ENCODE data around the gene LIAS. TPM values are rescaled to one million over a fixed set of nuclear protein-coding genes. Genes with fewer than 3 reads are reported as not detected.
"Not testable (repeated sequence)": the region's sequence is repeated elsewhere in the genome, so short reads cannot be mapped to it uniquely, and the experiment has no call there.

Gene LIAS
- polyA plus RNA-seq, 1 experiment = 5.1 TPM

DNA sequence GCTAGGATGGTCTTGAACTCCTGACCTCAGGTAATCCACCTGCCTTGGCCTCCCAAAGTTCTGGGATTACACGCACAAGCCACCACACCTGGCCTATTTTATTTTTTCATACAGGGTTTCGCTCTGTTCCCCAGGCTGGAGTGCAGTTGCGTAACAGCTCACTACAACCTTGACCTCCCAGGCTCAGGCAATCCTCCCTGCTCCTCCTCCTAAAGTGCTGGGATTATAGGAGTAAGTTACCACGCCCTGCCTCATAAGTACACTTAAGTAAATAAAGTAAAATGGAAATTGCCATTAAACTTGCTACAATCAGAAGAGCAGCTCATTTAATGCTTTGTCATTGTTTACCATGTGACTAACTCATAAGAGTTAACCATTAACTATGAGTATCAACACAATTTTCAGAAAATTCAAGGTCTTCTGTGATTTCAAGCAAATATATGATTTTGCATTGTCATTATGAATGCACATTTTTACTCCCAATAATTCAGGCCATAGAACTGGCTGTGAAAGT is 56.1 kb downstream of the LIAS start:
- POLR2A ChIA-PET = no interaction called here
- TF ChIP-seq, protein P1, sequence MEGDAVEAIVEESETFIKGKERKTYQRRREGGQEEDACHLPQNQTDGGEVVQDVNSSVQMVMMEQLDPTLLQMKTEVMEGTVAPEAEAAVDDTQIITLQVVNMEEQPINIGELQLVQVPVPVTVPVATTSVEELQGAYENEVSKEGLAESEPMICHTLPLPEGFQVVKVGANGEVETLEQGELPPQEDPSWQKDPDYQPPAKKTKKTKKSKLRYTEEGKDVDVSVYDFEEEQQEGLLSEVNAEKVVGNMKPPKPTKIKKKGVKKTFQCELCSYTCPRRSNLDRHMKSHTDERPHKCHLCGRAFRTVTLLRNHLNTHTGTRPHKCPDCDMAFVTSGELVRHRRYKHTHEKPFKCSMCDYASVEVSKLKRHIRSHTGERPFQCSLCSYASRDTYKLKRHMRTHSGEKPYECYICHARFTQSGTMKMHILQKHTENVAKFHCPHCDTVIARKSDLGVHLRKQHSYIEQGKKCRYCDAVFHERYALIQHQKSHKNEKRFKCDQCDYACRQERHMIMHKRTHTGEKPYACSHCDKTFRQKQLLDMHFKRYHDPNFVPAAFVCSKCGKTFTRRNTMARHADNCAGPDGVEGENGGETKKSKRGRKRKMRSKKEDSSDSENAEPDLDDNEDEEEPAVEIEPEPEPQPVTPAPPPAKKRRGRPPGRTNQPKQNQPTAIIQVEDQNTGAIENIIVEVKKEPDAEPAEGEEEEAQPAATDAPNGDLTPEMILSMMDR (IDR thresholded peaks at IDR 0.05; ENCODE audit: insufficient read depth, low read depth, low read length) = no peak
- H3K27me3 ChIP-seq (ENCODE audit: control insufficient read depth, insufficient read depth, low read length) = no peaks in the 10 kb centered on the region
- no peak overlapping the region for H3K4me3 ChIP-seq (ENCODE audit: low read depth, low read length)
- CTCF ChIA-PET = no interaction called here
- no peaks in the 10 kb centered on the region for H3K36me3 ChIP-seq (ENCODE audit: control insufficient read depth, insufficient read depth, low read length)
- DNase-seq (ENCODE audit: low read depth) = no peak

DNA sequence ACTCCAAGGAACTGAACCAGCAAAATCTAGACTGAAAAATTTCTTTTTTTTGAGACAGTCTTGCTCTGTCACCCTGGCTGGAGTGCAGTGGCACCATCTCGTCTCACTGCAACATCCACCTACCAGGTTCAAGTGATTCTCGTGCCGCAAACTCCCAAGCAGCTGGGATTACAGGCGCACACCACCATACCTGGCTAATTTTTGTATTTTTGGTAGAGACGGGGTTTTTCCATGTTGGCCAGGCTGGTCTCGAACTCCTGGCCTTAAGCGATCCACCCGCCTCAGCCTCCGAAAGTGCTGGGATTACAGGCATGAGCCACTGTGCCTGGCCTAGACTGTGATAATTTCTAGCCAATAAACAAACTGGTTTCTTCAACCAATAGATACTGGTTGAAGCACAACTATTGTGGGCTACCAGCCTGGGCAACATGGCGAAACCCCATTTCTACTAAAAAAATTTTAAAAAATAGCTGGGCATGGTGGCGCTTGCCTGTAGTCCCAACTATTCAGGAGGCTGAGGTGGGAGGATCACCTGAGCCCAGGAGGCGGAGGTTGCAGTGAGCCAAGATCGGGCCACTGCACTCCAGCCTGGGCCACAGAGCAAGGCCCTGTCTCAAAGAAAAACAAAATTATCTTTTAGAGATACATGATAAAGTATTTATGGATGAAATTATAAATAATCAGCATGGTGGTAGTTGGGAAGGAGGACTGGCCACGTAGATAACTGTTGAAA is 57.0 kb downstream of the LIAS start:
- POLR2A ChIA-PET; CTCF ChIA-PET; H3K36me3 ChIP-seq (ENCODE audit: control insufficient read depth, insufficient read depth, low read length): not testable (repeated sequence)

DNA sequence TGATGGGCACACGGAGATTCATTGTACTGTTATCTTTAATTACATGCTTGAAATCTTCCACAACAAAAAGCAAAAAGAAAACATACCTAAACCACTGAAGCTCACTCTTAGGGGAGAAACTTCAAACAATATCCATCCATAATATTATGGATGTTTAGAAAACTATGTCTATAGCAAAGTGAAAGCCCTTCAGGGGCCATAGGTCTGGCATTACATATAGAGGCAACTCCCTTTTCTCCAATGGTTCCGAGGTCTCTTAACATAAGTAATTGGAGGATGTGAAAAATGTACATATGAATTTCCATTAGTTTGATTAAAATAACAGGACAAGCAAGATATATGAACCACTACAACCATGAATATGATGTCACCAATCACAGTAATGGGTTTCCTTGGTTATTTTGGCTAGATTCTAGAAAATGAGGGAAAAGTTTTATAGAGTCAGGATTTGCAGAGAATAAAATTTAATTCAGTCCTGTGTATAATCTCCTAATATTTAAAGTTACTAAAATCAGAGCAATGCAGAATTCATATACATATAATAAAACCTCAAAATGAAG is 57.6 kb downstream of the LIAS start:
- TF ChIP-seq, protein P1 (IDR thresholded peaks at IDR 0.05; ENCODE audit: insufficient read depth, low read depth, low read length) = no peak
- H3K36me3 ChIP-seq (ENCODE audit: control insufficient read depth, insufficient read depth, low read length) = no peaks in the 10 kb centered on the region
- POLR2A ChIA-PET = no interaction called here
- CTCF ChIA-PET = interaction anchor here (0.6 kb wide), 1 partner anchor 142 kb away, joined by 3 read pairs; no protein-coding TSS in a partner anchor
- no peaks in the 10 kb centered on the region for H3K27me3 ChIP-seq (ENCODE audit: control insufficient read depth, insufficient read depth, low read length)
- DNase-seq (ENCODE audit: low read depth) = no peak
- no peak overlapping the region for H3K4me3 ChIP-seq (ENCODE audit: low read depth, low read length)

More for the DNA sequence above, 57.0 kb downstream of the LIAS start:
- not testable (repeated sequence) for DNase-seq (ENCODE audit: low read depth); H3K27me3 ChIP-seq (ENCODE audit: control insufficient read depth, insufficient read depth, low read length); H3K4me3 ChIP-seq (ENCODE audit: low read depth, low read length)

DNA sequence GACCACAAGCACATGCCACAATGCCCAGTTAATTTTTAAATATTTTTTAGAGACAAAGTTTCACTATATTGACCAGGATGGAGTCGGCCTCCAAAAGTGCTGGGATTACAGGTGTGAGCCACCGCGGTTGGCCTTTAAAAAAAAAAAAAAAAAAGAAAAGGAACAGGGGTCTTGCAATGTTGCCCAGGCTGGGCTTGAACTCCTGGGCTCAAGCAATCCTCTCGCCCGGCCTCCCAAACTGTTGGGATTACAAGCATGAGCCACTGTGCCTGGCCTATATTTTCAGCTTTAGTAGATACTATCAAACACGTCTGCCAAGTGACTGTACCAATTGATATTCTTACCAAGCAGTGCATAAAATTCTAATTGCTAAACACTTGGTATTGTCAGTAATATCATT is 59.6 kb downstream of the LIAS start:
- Histone ChIP-seq H3K27me3 (ENCODE audit: control insufficient read depth, insufficient read depth, low read length) (no peaks in the 10 kb centered on the region), H3K36me3 (ENCODE audit: control insufficient read depth, insufficient read depth, low read length) (no peaks in the 10 kb centered on the region), H3K4me3 (ENCODE audit: low read depth, low read length) (no peak overlapping the region)
- no peak for DNase-seq (ENCODE audit: low read depth)
- TF ChIP-seq, protein P1 (IDR thresholded peaks at IDR 0.05; ENCODE audit: insufficient read depth, low read depth, low read length) = no peak
- CTCF ChIA-PET = no interaction called here
- POLR2A ChIA-PET = no interaction called here

DNA sequence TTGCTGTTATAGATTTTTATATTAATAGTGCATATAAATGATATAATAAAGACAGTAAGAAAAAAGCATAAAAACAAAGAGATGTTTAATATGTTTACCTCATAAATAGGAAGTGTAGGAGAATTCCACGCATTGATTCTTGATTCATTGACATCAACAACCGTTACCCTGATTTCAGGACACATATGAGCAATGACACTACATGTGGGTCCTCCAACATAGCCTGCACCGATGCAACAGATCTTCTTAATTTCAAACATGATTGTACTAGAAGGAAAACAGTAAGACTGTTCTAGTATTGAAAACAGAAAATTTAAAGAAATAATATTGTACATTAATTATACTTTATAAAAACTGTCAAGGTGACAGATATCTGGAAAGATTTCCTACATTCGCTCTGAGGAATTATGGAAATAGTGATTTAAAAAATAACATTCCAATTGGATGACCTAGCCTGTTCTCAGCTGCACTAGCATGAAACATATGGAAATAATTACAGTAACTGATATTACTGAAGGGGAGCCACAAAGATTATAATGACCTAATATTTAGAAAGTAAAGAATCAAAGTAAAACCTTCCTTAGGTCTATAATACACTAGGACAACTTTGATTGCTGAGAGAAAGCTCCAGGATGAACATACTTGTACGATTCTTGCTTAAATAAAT is 62.5 kb downstream of the LIAS start:
- DNase-seq (ENCODE audit: low read depth) = no peak
- ChIA-PET POLR2A (no interaction called here), CTCF (interaction anchor here (1.4 kb wide), 1 partner anchor 52 kb away, joined by 5 read pairs; no protein-coding TSS in a partner anchor)
- H3K4me3 ChIP-seq (ENCODE audit: low read depth, low read length) = peak overlapping the region; percentile 4; the same call in 1 of the 2 replicates
- TF ChIP-seq, protein P1 (IDR thresholded peaks at IDR 0.05; ENCODE audit: insufficient read depth, low read depth, low read length) = no peak
- no peaks in the 10 kb centered on the region for H3K27me3 ChIP-seq (ENCODE audit: control insufficient read depth, insufficient read depth, low read length)
- no peaks in the 10 kb centered on the region for H3K36me3 ChIP-seq (ENCODE audit: control insufficient read depth, insufficient read depth, low read length)
